Mesothelial cell of epicardium (in vitro differentiated cells): ENCODE results near the gene GALNTL6. TPM values are rescaled to one million over a fixed set of nuclear protein-coding genes. Genes with fewer than 3 reads are reported as not detected.

ENCODE experiments used
- DNase-seq, 2 experiments: peaks; one replicate each; pipeline ENCODE4 v3.0.0; 2021; ENCODE audit warnings: low spot score in 2 of 2; ENCODE audit not compliant: unreplicated experiment in 2 of 2
- H3K27ac Mint-ChIP-seq: 2 replicates; pipeline ENCODE4 v1.8.0; 2021; ENCODE audit warnings: mixed read lengths
- H3K27me3 Mint-ChIP-seq: 2 replicates; pipeline ENCODE4 v1.8.0; 2021; ENCODE audit warnings: low read depth, mixed read lengths
- H3K36me3 Mint-ChIP-seq: 2 replicates; pipeline ENCODE4 v1.8.0; 2021; ENCODE audit warnings: mixed read lengths
- H3K4me1 Mint-ChIP-seq: 2 replicates; pipeline ENCODE4 v1.8.0; 2021; ENCODE audit warnings: mixed read lengths
- H3K4me3 Mint-ChIP-seq: 2 replicates; pipeline ENCODE4 v1.8.0; 2021; ENCODE audit warnings: mild to moderate bottlenecking, moderate library complexity, mixed read lengths
- H3K9me3 Mint-ChIP-seq: 2 replicates; pipeline ENCODE4 v1.8.0; 2021; ENCODE audit warnings: mixed read lengths
- total RNA-seq: library from RNA; stranded (reverse); gene quantifications from 3 replicates; pipeline ENCODE4 v1.2.1, GENCODE V29; 2021
- TF ChIP-seq, protein P1 (sequence below): fragments of 200-600 bp; sonication (generic); IDR thresholded peaks from one replicate; pipeline ENCODE4 v1.5.0; 2021; ENCODE audit warnings: antibody characterized with exemption; ENCODE audit not compliant: unreplicated experiment

GALNTL6 gene
- total RNA-seq, 1 donor from 2014 or later: 1.3 TPM

- no peak overlapping the region for H3K27ac Mint-ChIP-seq
- no peak for DNase-seq
- no peaks in the 10 kb centered on the region for H3K27me3 Mint-ChIP-seq
- peaks cover 8% of the 10 kb centered on the region for H3K4me1 Mint-ChIP-seq
- TF ChIP-seq, protein P1, sequence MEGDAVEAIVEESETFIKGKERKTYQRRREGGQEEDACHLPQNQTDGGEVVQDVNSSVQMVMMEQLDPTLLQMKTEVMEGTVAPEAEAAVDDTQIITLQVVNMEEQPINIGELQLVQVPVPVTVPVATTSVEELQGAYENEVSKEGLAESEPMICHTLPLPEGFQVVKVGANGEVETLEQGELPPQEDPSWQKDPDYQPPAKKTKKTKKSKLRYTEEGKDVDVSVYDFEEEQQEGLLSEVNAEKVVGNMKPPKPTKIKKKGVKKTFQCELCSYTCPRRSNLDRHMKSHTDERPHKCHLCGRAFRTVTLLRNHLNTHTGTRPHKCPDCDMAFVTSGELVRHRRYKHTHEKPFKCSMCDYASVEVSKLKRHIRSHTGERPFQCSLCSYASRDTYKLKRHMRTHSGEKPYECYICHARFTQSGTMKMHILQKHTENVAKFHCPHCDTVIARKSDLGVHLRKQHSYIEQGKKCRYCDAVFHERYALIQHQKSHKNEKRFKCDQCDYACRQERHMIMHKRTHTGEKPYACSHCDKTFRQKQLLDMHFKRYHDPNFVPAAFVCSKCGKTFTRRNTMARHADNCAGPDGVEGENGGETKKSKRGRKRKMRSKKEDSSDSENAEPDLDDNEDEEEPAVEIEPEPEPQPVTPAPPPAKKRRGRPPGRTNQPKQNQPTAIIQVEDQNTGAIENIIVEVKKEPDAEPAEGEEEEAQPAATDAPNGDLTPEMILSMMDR: no peak
- no peak overlapping the region for H3K4me3 Mint-ChIP-seq
- no peaks in the 10 kb centered on the region for H3K9me3 Mint-ChIP-seq
- no peaks in the 10 kb centered on the region for H3K36me3 Mint-ChIP-seq
Measured at GRCh38 chr4:172842779-172843178, 1029.6 kb downstream of the GALNTL6 start.

DNA sequence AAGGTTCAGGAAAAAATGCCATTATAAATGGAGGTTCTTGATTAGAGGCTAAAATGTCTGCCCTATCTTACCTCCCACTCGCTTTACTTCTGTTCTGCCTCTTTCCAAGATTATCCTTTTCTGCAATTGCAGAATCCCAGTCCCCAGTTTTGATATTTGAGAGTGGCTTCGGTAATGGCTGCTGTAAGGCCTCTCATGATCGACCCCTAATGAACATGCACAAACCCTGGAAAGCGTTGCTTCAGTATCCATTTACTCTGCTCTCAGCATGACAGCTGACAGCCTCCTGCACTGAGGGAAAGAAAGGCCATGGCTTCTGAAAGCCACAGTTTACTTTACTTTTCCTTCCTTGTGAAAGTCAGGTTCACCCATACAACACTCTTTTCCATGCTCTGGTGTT, 1030.0 kb downstream of the GALNTL6 start:
- peaks cover 8% of the 10 kb centered on the region for H3K4me1 Mint-ChIP-seq

GRCh38 chr4:172844556-172844955, 1031.4 kb downstream of the GALNTL6 start:
- H3K36me3 Mint-ChIP-seq: no peaks in the 10 kb centered on the region

More for the DNA sequence above, 1030.0 kb downstream of the GALNTL6 start:
- Mint-ChIP-seq H3K27me3 (no peaks in the 10 kb centered on the region), H3K9me3 (no peaks in the 10 kb centered on the region), H3K27ac (no peak overlapping the region), H3K4me3 (no peak overlapping the region), H3K36me3 (no peaks in the 10 kb centered on the region)
- no peak for DNase-seq
- TF ChIP-seq, protein P1: no peak

DNA sequence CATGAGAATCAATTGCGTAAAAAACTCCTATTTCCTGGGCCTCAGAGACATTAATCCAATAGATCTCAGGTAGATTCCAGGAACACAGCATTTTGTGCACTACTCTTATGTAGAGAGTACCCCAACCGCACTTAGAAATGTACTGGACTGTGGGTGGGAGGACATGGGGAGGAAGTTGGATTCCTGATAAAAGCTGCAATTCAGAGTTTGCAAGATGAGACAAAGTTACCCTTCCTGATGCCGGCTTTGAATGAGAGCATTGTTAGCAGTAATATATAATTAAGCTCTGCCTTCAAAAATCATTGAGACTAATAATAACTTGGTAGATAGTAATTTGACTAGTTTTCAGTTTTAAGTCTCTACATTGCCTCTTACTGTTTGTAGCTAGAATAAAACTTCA, 1032.1 kb downstream of the GALNTL6 start:
- TF ChIP-seq, protein P1: no peak
- Mint-ChIP-seq H3K36me3 (no peaks in the 10 kb centered on the region), H3K27me3 (peaks cover 1% of the 10 kb centered on the region), H3K4me3 (no peak overlapping the region), H3K9me3 (no peaks in the 10 kb centered on the region), H3K4me1 (no peaks in the 10 kb centered on the region), H3K27ac (no peak overlapping the region)
- no peak for DNase-seq

More at GRCh38 chr4:172844556-172844955, 1031.4 kb downstream of the GALNTL6 start:
- Mint-ChIP-seq H3K9me3 (no peaks in the 10 kb centered on the region), H3K27ac (no peak overlapping the region), H3K4me3 (no peak overlapping the region), H3K27me3 (no peaks in the 10 kb centered on the region), H3K4me1 (peaks cover 4% of the 10 kb centered on the region)
- DNase-seq: no peak
- TF ChIP-seq, protein P1: no peak

- Mint-ChIP-seq H3K9me3 (no peaks in the 10 kb centered on the region), H3K36me3 (no peaks in the 10 kb centered on the region), H3K4me1 (no peaks in the 10 kb centered on the region), H3K27me3 (peaks cover 1% of the 10 kb centered on the region), H3K27ac (no peak overlapping the region), H3K4me3 (no peak overlapping the region)
- TF ChIP-seq, protein P1: no peak
- no peak for DNase-seq
Measured at GRCh38 chr4:172850838-172851237, 1037.6 kb downstream of the GALNTL6 start.

GRCh38 chr4:172851534-172851933, 1038.3 kb downstream of the GALNTL6 start:
- Mint-ChIP-seq H3K36me3 (no peaks in the 10 kb centered on the region), H3K27me3 (peaks cover 1% of the 10 kb centered on the region)
- TF ChIP-seq, protein P1: no peak

More at GRCh38 chr4:172851534-172851933, 1038.3 kb downstream of the GALNTL6 start:
- Mint-ChIP-seq H3K4me1 (no peaks in the 10 kb centered on the region), H3K9me3 (no peaks in the 10 kb centered on the region), H3K4me3 (no peak overlapping the region), H3K27ac (no peak overlapping the region)
- DNase-seq: no peak
